Esophagus muscularis mucosa (tissue), 4 donors: ENCODE data around the gene UROC1. TPM values are rescaled to one million over a fixed set of nuclear protein-coding genes. Genes with fewer than 3 reads are reported as not detected.
A peak's percentile ranks its signal among the peaks of the same experiment; 100 is the strongest.

ENCODE experiments used
- DNase-seq: peaks from one replicate; pipeline ENCODE4 v3.0.0-alpha.2; 2017; ENCODE audit errors: extremely low spot score
- H3K27ac ChIP-seq, 4 donors: fragments of 200-600 bp; sonication (generic); replicated peaks in 1 of 4; 1 replicate in 3 of 4; 2 replicates in 1 of 4; pipeline ENCODE4 v1.5.1; 2016 to 2019; ENCODE audit warnings: mild to moderate bottlenecking in 1 of 4
- H3K27me3 ChIP-seq, 4 donors: fragments of 200-600 bp; sonication (generic); one replicate each; pipeline versions ENCODE4 v1.5.1 to v1.6.0; 2016 to 2019
- H3K36me3 ChIP-seq, 4 donors: fragments of 200-600 bp; sonication (generic); one replicate each; pipeline ENCODE4 v1.5.1; 2016 to 2019
- H3K4me1 ChIP-seq, 4 donors: fragments of 200-600 bp; sonication (generic); one replicate each; pipeline ENCODE4 v1.5.1; 2016 to 2019
- H3K4me3 ChIP-seq, 4 donors: fragments of 200-600 bp; sonication (generic); 1 replicate in 2 of 4; 2 replicates in 2 of 4; pipeline ENCODE4 v1.5.1; 2016 to 2019; ENCODE audit warnings: mild to moderate bottlenecking in 4 of 4, moderate library complexity in 1 of 4
- H3K9me3 ChIP-seq, 4 donors: fragments of 200-600 bp; sonication (generic); 1 replicate in 3 of 4; 2 replicates in 1 of 4; pipeline ENCODE4 v1.5.1; 2016 to 2019
- EP300 ChIP-seq: sonication (generic); formaldehyde crosslinking; IDR thresholded peaks from one replicate; pipeline ENCODE4 v1.6.1; 2017; ENCODE audit warnings: antibody characterized with exemption
- POLR2A ChIP-seq: fragments of 450-650 bp; IDR thresholded peaks from one replicate; pipeline ENCODE4 v1.6.1; 2017; ENCODE audit warnings: antibody characterized with exemption, moderate library complexity, mild to moderate bottlenecking, low read depth
- POLR2AphosphoS5 ChIP-seq, 2 donors: sonication (generic); formaldehyde crosslinking; IDR thresholded peaks; one replicate each; pipeline ENCODE4 v1.6.1; 2017; ENCODE audit warnings: antibody characterized with exemption in 2 of 2
- WGBS: methylation state at CpG from one replicate; pipeline ENCODE4 v1.1.5; 2018; 5-methylcytosine and 5-hydroxymethylcytosine counted together
- intact Hi-C: fragments of 100-400 bp; cut with DNase I; formaldehyde crosslinking; loops from one replicate; pipeline ENCODE4 v1.15.1; 2023
- total RNA-seq, 4 donors: library from RNA; depleted of rRNA; stranded (reverse); fragments of >200 nt; gene quantifications; one replicate each; pipeline versions ENCODE4 v1.1.0 to v1.2.1, GENCODE V29; 2016
- TF ChIP-seq, protein P1 (sequence below), 3 experiments: fragments of 200-600 bp in 2 of 3; fragments of 450-650 bp in 1 of 3; sonication (generic) in 2 of 3; IDR thresholded peaks; one replicate each; pipeline ENCODE4 v1.5.1; 2017 to 2019; ENCODE audit warnings: antibody characterized with exemption in 3 of 3, mild to moderate bottlenecking in 2 of 3, moderate library complexity in 1 of 3

Gene UROC1
- total RNA-seq, 4 donors from 2014 or later = not detected

DNA sequence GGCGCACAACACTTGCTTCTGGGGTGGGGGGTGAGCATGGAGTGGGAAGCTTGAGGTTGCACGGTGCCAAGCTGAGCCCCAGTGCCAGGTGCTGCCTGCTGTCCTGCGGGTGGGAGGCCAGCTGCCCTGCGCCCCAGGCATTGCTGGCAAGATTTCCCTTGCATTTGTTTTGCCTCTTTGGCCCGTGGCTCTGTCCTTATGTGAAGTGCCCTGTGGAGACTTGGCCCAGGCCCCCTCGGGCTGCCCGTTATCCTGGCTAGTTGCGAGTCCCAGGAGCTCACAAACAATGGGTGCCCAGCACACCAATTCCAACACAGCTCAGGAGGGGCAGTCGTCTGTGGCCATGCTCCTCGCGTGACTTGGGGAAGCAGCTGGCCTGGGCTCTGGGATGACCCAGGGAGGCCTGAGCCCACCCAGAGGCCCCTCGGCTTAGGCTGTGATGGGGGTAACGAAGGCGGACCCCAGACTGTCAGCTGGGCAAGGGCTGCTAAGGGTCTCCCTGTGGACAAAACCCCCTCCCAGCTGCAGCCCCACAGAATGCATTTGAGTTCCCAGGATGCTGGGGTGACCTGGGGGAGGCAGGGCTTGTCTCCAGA, 35.2 kb upstream of the UROC1 start:
- Histone ChIP-seq H3K4me3 (no peak overlapping the region), H3K4me1 (no peaks in the 10 kb centered on the region), H3K9me3 (no peaks in the 10 kb centered on the region), H3K27me3 (peaks cover 0 to 19% (median 3%) of the 10 kb centered on the region in 4 donors), H3K27ac (no peak overlapping the region), H3K36me3 (no peaks in the 10 kb centered on the region)
- TF ChIP-seq, protein P1, sequence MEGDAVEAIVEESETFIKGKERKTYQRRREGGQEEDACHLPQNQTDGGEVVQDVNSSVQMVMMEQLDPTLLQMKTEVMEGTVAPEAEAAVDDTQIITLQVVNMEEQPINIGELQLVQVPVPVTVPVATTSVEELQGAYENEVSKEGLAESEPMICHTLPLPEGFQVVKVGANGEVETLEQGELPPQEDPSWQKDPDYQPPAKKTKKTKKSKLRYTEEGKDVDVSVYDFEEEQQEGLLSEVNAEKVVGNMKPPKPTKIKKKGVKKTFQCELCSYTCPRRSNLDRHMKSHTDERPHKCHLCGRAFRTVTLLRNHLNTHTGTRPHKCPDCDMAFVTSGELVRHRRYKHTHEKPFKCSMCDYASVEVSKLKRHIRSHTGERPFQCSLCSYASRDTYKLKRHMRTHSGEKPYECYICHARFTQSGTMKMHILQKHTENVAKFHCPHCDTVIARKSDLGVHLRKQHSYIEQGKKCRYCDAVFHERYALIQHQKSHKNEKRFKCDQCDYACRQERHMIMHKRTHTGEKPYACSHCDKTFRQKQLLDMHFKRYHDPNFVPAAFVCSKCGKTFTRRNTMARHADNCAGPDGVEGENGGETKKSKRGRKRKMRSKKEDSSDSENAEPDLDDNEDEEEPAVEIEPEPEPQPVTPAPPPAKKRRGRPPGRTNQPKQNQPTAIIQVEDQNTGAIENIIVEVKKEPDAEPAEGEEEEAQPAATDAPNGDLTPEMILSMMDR (IDR thresholded peaks at IDR 0.05) = no peak
- TF ChIP-seq POLR2A (no peak), POLR2AphosphoS5 (IDR thresholded peaks at IDR 0.05) (no peak), EP300 (no peak)
- intact Hi-C loops = no loop called here
- WGBS = 81% methylated on average over 6 of the region's 14 CpGs
- DNase-seq = peak; percentile 90

GRCh38 chr3:126551839-126552687, 34.5 kb upstream of the UROC1 start:
- Histone ChIP-seq H3K4me1 (no peaks in the 10 kb centered on the region), H3K27me3 (peaks cover 0 to 19% (median 3%) of the 10 kb centered on the region in 4 donors), H3K4me3 (no peak overlapping the region), H3K9me3 (no peaks in the 10 kb centered on the region), H3K36me3 (no peaks in the 10 kb centered on the region), H3K27ac (no peak overlapping the region)
- intact Hi-C loops = no loop called here
- no peak for TF ChIP-seq POLR2A
- TF ChIP-seq POLR2AphosphoS5 (IDR thresholded peaks at IDR 0.05) = no peak
- no peak for TF ChIP-seq EP300
- TF ChIP-seq, protein P1 (IDR thresholded peaks at IDR 0.05) = no peak
- 63% methylated on average over 8 of the region's 17 CpGs for WGBS
- no peak for DNase-seq

GRCh38 chr3:126551121-126551838, 33.7 kb upstream of the UROC1 start:
- Histone ChIP-seq H3K27me3 (peaks cover 0 to 21% (median 3%) of the 10 kb centered on the region in 4 donors), H3K4me3 (no peak overlapping the region), H3K27ac (no peak overlapping the region), H3K36me3 (no peaks in the 10 kb centered on the region), H3K9me3 (no peaks in the 10 kb centered on the region), H3K4me1 (no peaks in the 10 kb centered on the region)
- intact Hi-C loops = no loop called here
- TF ChIP-seq, protein P1 (IDR thresholded peaks at IDR 0.05) = no peak
- no peak for TF ChIP-seq POLR2A
- TF ChIP-seq POLR2AphosphoS5 (IDR thresholded peaks at IDR 0.05) = no peak
- TF ChIP-seq EP300 = no peak
- DNase-seq = peak; percentile 72
- WGBS = 74% methylated on average over 12 of the region's 13 CpGs

- intact Hi-C loops = no loop called here
- 78% methylated on average over 11 of the region's 11 CpGs for WGBS
- H3K4me3 ChIP-seq = no peak overlapping the region
- DNase-seq = no peak
- H3K27me3 ChIP-seq = peaks cover 0 to 28% (median 3%) of the 10 kb centered on the region in 4 donors
- H3K4me1 ChIP-seq = no peaks in the 10 kb centered on the region
- no peaks in the 10 kb centered on the region for H3K36me3 ChIP-seq
- no peak for TF ChIP-seq EP300
- TF ChIP-seq POLR2AphosphoS5 (IDR thresholded peaks at IDR 0.05) = no peak
- no peak for TF ChIP-seq POLR2A
- TF ChIP-seq, protein P1 (IDR thresholded peaks at IDR 0.05) = no peak
- no peaks in the 10 kb centered on the region for H3K9me3 ChIP-seq
- no peak overlapping the region for H3K27ac ChIP-seq
These were observed 33.0 kb upstream of the UROC1 start for GRCh38 chr3:126550488-126551051.
